GM12873 (cell line): ENCODE measurements around the gene FAM199X.

Source experiments
- CTCF ChIP-seq: IDR thresholded peaks from 2 replicates; pipeline ENCODE4 v1.5.1; 2012; ENCODE audit warnings: low read depth, mild to moderate bottlenecking, moderate library complexity, low read length, control low read depth; ENCODE audit not compliant: insufficient read depth; ENCODE audit errors: missing control alignments

The FAM199X gene

DNA sequence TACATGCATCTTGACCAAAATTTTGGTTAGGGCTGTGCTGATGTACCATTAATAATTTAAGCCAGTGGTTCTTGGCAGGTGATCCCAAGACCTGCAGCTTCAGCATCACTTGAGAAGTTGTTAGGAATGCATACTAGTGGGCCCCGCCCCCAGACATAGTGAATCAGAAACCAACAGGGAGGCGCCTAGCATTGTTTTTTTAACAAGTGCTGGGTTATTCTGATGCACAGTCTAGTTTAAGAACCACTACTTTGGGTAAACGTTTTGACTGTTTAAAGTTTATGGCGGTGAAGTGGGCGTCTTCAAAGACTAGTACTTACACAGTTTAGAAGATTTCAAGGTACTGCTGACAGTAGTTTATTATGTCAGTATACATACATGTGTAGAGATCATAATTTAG is 23.6 kb downstream of the FAM199X start:
- TF ChIP-seq CTCF, result no peak

GRCh38 chrX:104193485-104193884 is 27.2 kb downstream of the FAM199X start:
- TF ChIP-seq CTCF, result no peak

DNA sequence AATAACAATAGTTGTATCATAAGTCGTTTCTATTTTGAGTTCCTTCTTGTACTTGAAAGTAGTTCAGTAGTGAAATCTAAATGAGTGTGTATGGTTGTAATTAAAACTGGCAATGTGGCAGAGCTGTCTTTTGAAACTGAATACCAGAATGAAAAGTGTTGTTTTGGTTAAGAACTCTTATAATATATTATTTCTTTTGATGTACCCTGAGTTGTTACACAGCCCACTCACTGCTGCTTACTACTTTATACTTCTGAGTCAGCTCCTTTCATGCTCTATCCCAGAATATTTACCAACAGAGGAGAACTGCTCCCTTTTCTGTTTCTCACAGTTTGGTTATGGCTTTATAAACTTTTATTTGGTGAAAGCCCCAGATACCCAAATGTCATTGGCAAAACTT is 28.8 kb downstream of the FAM199X start:
- no peak for TF ChIP-seq CTCF

DNA sequence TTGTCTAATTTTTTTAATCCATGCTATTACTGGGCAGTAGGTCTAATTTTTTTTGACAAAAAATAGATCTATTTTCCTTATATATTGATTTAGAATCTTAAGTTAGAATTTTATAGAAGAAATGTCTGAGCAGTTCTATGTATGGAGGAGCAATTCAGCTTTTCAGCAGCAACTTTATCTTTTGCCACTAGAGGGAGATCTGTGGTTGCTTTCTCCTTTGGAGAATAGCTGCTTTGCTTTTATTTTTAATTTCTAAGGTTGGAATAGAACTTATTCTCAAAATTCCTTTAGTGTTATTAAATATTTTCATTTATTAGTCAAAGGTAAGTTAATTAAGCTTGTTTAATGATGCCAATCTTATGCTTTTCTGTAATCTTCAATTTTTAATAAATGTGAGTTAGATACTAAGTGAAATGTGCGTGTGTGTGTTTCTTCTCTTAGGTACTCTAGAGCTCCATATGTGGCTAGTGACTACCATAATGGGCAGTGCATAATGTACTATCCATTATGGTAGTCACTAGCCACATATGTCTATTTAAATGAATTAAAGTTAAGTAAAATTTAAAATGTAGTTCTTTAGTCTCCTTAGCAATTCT is 29.3 kb downstream of the FAM199X start:
- peak; percentile 75 for TF ChIP-seq CTCF

GRCh38 chrX:104205548-104205947 is 39.3 kb downstream of the FAM199X start:
- no peak for TF ChIP-seq CTCF

DNA sequence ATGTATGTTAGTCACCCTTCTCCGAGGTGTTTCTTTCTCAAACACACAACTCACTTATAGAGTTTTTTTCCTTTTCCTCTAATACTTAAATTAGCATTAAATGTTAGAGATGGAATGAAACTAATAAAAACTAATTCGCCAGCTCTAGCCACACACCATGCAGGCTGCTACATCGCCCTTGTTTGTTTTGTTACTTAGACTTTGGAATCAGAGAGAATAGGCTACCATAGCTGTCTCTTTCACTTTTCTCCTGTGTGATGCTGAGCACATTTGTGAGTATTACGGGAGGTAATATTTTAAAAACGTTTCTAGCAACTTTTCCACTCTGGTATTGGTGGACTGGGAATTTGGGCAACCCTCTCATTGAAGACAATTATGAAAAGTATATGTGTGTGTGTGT is 44.9 kb downstream of the FAM199X start:
- no peak for TF ChIP-seq CTCF
